Measurements from ENCODE around the gene DBR1.

DBR1 gene

DNA sequence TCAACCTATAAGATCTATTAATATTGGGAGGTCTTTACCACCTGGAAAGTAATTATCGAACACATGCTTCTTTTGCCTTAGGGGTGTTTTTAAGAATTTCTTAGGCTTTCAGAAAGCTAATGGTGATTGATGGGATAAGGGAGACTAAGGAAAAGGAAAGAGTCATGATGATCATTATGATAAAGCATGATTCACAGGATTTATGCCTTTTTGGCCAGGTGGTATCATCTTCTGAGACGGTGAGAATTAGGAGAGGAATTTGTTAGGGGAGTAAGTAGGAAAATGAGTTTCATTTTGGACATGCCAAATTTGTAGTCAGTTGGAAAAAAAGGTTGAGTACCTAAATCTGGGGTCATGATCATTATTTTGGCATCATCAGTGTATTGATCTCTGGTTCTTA, 21.3 kb upstream of the DBR1 start:
- Histone ChIP-seq H3K27me3 (ENCODE audit: insufficient read depth, low read length, poor library complexity) (no peaks in the 10 kb centered on the region), H3K79me2 (ENCODE audit: insufficient read depth, low read length) (peaks cover 95% of the 10 kb centered on the region), H3K9me3 (ENCODE audit: insufficient read depth, low read length, severe bottlenecking) (no peaks in the 10 kb centered on the region), H3K9ac (ENCODE audit: low read depth, low read length) (no peak overlapping the region), H3K36me3 (ENCODE audit: insufficient read depth, low read length) (peaks cover 15% of the 10 kb centered on the region; the same call in 1 of the 2 replicates), H3K4me3 (ENCODE audit: low read depth in 1 of 2, low read length in 2 of 2) (no peak overlapping the region), H3K4me2 (ENCODE audit: insufficient read depth, low read length) (no peak overlapping the region), H3K4me1 (ENCODE audit: insufficient read depth, low read length) (0 out of 2 replicates have a peak, but pooled peaks cover 4% of the 10 kb centered on the region), H3K27ac (ENCODE audit: low read length) (no peak overlapping the region), H4K20me1 (ENCODE audit: insufficient read depth, low read length) (peaks cover 73% of the 10 kb centered on the region), H2AFZ (ENCODE audit: low read depth, low read length) (no peak overlapping the region)
- ATAC-seq (ENCODE audit: insufficient read depth, low read depth) (no peak), DNase-seq (no peak)
- no peak for TF ChIP-seq EZH2 (IDR thresholded peaks at IDR 0.05; ENCODE audit: borderline replicate concordance, low read depth, low read length, severe bottlenecking)
- TF ChIP-seq, protein P1, sequence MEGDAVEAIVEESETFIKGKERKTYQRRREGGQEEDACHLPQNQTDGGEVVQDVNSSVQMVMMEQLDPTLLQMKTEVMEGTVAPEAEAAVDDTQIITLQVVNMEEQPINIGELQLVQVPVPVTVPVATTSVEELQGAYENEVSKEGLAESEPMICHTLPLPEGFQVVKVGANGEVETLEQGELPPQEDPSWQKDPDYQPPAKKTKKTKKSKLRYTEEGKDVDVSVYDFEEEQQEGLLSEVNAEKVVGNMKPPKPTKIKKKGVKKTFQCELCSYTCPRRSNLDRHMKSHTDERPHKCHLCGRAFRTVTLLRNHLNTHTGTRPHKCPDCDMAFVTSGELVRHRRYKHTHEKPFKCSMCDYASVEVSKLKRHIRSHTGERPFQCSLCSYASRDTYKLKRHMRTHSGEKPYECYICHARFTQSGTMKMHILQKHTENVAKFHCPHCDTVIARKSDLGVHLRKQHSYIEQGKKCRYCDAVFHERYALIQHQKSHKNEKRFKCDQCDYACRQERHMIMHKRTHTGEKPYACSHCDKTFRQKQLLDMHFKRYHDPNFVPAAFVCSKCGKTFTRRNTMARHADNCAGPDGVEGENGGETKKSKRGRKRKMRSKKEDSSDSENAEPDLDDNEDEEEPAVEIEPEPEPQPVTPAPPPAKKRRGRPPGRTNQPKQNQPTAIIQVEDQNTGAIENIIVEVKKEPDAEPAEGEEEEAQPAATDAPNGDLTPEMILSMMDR (IDR thresholded peaks at IDR 0.05; ENCODE audit: borderline replicate concordance, extremely low read depth, low read length, poor library complexity, severe bottlenecking): no peak

DNA sequence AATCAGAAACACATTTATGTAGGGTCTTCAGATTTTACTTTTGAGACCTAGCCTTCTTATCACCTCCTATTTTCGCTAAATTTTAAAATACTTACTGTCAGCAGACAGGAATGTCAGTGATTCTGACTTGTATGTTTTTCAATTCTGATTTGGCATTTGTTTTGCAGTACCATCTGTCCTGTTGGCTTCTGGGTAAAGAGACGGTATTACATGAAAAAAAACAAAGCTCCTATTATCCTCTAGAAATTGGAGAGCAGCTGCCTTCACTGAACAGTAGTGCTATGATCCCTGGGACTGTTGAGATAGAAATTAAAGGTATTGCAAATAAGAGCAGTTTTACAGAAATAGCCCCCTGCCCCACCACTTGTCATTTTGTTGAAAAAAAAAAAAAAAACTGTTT, 20.8 kb upstream of the DBR1 start:
- H3K27ac ChIP-seq (ENCODE audit: low read length): no peak overlapping the region
- no peak overlapping the region for H3K4me3 ChIP-seq (ENCODE audit: low read depth in 1 of 2, low read length in 2 of 2)

DNA sequence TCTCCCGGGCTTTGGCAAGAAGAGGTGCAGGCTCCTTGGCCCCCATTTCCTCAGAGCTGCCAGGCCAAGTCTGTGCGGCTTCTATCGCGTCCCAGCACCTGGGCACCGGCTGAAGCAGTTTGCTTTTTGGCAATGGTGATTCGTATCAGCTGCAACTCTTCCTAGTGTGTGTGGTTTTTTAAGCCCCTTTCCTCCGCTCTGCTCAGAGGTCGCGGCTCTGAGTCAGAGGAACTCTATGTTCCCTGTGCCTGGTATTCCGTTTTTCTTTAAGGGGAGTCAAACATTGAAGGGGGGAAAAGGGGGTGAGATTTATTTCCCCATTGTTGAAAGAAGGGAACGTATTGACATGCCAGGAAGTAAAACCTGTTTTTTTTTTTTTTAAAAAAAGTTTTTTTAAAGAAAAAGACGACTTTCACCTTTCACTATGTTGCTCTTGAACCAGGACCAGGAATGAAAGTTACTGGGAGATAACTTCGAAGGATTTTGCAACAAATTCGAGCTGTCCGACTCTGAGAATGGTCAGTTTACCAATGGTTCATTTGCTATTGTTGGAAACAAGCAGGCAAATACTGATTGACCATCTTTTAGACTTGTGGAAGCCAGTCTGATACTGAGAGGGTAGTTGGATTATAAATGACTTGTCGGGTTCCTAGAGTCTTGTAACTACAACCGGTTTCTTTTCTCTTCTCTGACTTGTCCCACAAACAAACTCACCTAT, 13.5 kb upstream of the DBR1 start:
- H3K27ac ChIP-seq (ENCODE audit: low read length): peak overlapping the region; percentile 99
- ATAC-seq (ENCODE audit: insufficient read depth, low read depth) (peak; percentile 62), DNase-seq (peak; percentile 60)
- TF ChIP-seq, protein P1 (IDR thresholded peaks at IDR 0.05; ENCODE audit: borderline replicate concordance, extremely low read depth, low read length, poor library complexity, severe bottlenecking): no peak
- TF ChIP-seq EZH2 (IDR thresholded peaks at IDR 0.05; ENCODE audit: borderline replicate concordance, low read depth, low read length, severe bottlenecking): no peak
- H3K9ac ChIP-seq (ENCODE audit: low read depth, low read length): peak overlapping the region; percentile 85
- H3K79me2 ChIP-seq (ENCODE audit: insufficient read depth, low read length): peaks cover 58% of the 10 kb centered on the region
- H3K9me3 ChIP-seq (ENCODE audit: insufficient read depth, low read length, severe bottlenecking): no peaks in the 10 kb centered on the region
- H4K20me1 ChIP-seq (ENCODE audit: insufficient read depth, low read length): peaks cover 38% of the 10 kb centered on the region
- H3K27me3 ChIP-seq (ENCODE audit: insufficient read depth, low read length, poor library complexity): no peaks in the 10 kb centered on the region
- peak overlapping the region; percentile 58 to 74; a peak in 3 of 4 replicates for H3K4me3 ChIP-seq (ENCODE audit: low read depth in 1 of 2, low read length in 2 of 2)
- H2AFZ ChIP-seq (ENCODE audit: low read depth, low read length): peak overlapping the region; percentile 93
- peaks cover 37% of the 10 kb centered on the region for H3K4me1 ChIP-seq (ENCODE audit: insufficient read depth, low read length)
- peak overlapping the region; percentile 92 for H3K4me2 ChIP-seq (ENCODE audit: insufficient read depth, low read length)
- H3K36me3 ChIP-seq (ENCODE audit: insufficient read depth, low read length): peaks cover 24% of the 10 kb centered on the region

More for the DNA sequence above, 20.8 kb upstream of the DBR1 start:
- no peaks in the 10 kb centered on the region for H3K9me3 ChIP-seq (ENCODE audit: insufficient read depth, low read length, severe bottlenecking)
- peaks cover 75% of the 10 kb centered on the region for H4K20me1 ChIP-seq (ENCODE audit: insufficient read depth, low read length)
- peaks cover 95% of the 10 kb centered on the region for H3K79me2 ChIP-seq (ENCODE audit: insufficient read depth, low read length)
- H3K4me1 ChIP-seq (ENCODE audit: insufficient read depth, low read length): peaks cover 7% of the 10 kb centered on the region; the same call in 1 of the 2 replicates
- no peak overlapping the region for H2AFZ ChIP-seq (ENCODE audit: low read depth, low read length)
- ATAC-seq (ENCODE audit: insufficient read depth, low read depth): no peak
- H3K36me3 ChIP-seq (ENCODE audit: insufficient read depth, low read length): peaks cover 21% of the 10 kb centered on the region; the same call in 1 of the 2 replicates
- no peak overlapping the region for H3K9ac ChIP-seq (ENCODE audit: low read depth, low read length)
- no peak overlapping the region for H3K4me2 ChIP-seq (ENCODE audit: insufficient read depth, low read length)
- no peaks in the 10 kb centered on the region for H3K27me3 ChIP-seq (ENCODE audit: insufficient read depth, low read length, poor library complexity)
- TF ChIP-seq, protein P1 (IDR thresholded peaks at IDR 0.05; ENCODE audit: borderline replicate concordance, extremely low read depth, low read length, poor library complexity, severe bottlenecking): no peak
- no peak for TF ChIP-seq EZH2 (IDR thresholded peaks at IDR 0.05; ENCODE audit: borderline replicate concordance, low read depth, low read length, severe bottlenecking)
- no peak for DNase-seq

Data from DND-41 (cell line).